Fibroblast of villous mesenchyme (primary cell): ENCODE results near the gene PTTG2. TPM values are rescaled to one million over a fixed set of nuclear protein-coding genes. Genes with fewer than 3 reads are reported as not detected.
"Not testable (repeated sequence)": the region's sequence is repeated elsewhere in the genome, so short reads cannot be mapped to it uniquely, and the experiment has no call there.

Source experiments
- DNase-seq: peaks from one replicate; pipeline ENCODE4 v3.0.0-alpha.2; 2010; ENCODE audit warnings: low read depth
- H3K4me3 ChIP-seq: 2 replicates; pipeline ENCODE4 v1.5.1; 2011; ENCODE audit warnings: low read depth, mild to moderate bottlenecking, low read length
- CTCF ChIP-seq: IDR thresholded peaks from 2 replicates; pipeline ENCODE4 v1.5.1; 2012; ENCODE audit warnings: low read depth, mild to moderate bottlenecking, low read length; ENCODE audit not compliant: insufficient read depth
- total RNA-seq: library from RNA; depleted of rRNA; stranded (reverse); fragments of >200 nt; gene quantifications from 2 replicates; pipeline ENCODE4 v1.2.3, GENCODE V29; 2012

The PTTG2 gene
- total RNA-seq, 1 donor, result 0.43 TPM

- DNase-seq, result peak; percentile 86
- no peak for TF ChIP-seq CTCF
- no peak overlapping the region for H3K4me3 ChIP-seq
Observed at GRCh38 chr4:37967736-37968135, 7.5 kb downstream of the PTTG2 start.

- TF ChIP-seq CTCF, result no peak
- DNase-seq, result no peak
- no peak overlapping the region for H3K4me3 ChIP-seq
Observed at GRCh38 chr4:37968747-37969146, 8.5 kb downstream of the PTTG2 start.

GRCh38 chr4:37970702-37971101 lies 10.5 kb downstream of the PTTG2 start:
- DNase-seq, result no peak
- TF ChIP-seq CTCF, result peak; percentile 42
- no peak overlapping the region for H3K4me3 ChIP-seq

GRCh38 chr4:37971202-37971601 lies 11.0 kb downstream of the PTTG2 start:
- no peak for DNase-seq
- no peak overlapping the region for H3K4me3 ChIP-seq
- no peak for TF ChIP-seq CTCF

- no peak overlapping the region for H3K4me3 ChIP-seq
- no peak for DNase-seq
- no peak for TF ChIP-seq CTCF
Observed at GRCh38 chr4:37973441-37973840, 13.2 kb downstream of the PTTG2 start.

GRCh38 chr4:37975321-37975822 lies 15.2 kb downstream of the PTTG2 start:
- not testable (repeated sequence) for DNase-seq, H3K4me3 ChIP-seq

GRCh38 chr4:37976507-37976906 lies 16.3 kb downstream of the PTTG2 start:
- H3K4me3 ChIP-seq, result peak overlapping the region; percentile 56
- no peak for TF ChIP-seq CTCF
- peak; percentile 16 for DNase-seq
